Smooth muscle cell (in vitro differentiated cells): ENCODE data around the gene IFITM2. TPM values are rescaled to one million over a fixed set of nuclear protein-coding genes. Genes with fewer than 3 reads are reported as not detected.

ENCODE experiments used
- DNase-seq: peaks from one replicate; lab custom pipeline; 2025; ENCODE audit not compliant: unreplicated experiment; lab: John Stamatoyannopoulos, UW
- H2AFZ ChIP-seq: fragments of 200-600 bp; sonication (generic); 2 replicates; pipeline ENCODE4 v1.6.0; 2016; ENCODE audit warnings: antibody characterized with exemption, low read depth, mild to moderate bottlenecking
- H3F3A ChIP-seq: fragments of 200-600 bp; sonication (generic); 2 replicates; pipeline ENCODE4 v1.6.0; 2017; ENCODE audit warnings: antibody characterized with exemption, low read depth
- H3K27ac ChIP-seq: fragments of 200-600 bp; sonication (generic); 2 replicates; pipeline ENCODE4 v1.5.1; 2016; ENCODE audit warnings: low read depth, mild to moderate bottlenecking
- H3K27me3 ChIP-seq: fragments of 200-600 bp; sonication (generic); 2 replicates; pipeline ENCODE4 v1.6.1; 2016; ENCODE audit warnings: low read depth, mild to moderate bottlenecking
- H3K36me3 ChIP-seq: fragments of 200-600 bp; sonication (generic); 2 replicates; pipeline ENCODE4 v1.5.1; 2016; ENCODE audit warnings: low read depth
- H3K4me1 ChIP-seq: fragments of 200-600 bp; sonication (generic); 2 replicates; pipeline ENCODE4 v1.5.1; 2016; ENCODE audit warnings: low read depth
- H3K4me2 ChIP-seq: fragments of 200-600 bp; sonication (generic); 2 replicates; pipeline ENCODE4 v1.6.0; 2016; ENCODE audit warnings: mild to moderate bottlenecking
- H3K4me3 ChIP-seq: fragments of 200-600 bp; sonication (generic); 2 replicates; pipeline ENCODE4 v1.5.1; 2016; ENCODE audit warnings: mild to moderate bottlenecking
- H3K79me2 ChIP-seq: fragments of 200-600 bp; sonication (generic); 2 replicates; pipeline ENCODE4 v1.6.0; 2016; ENCODE audit warnings: low read depth, mild to moderate bottlenecking
- H3K9ac ChIP-seq: fragments of 200-600 bp; sonication (generic); 2 replicates; pipeline ENCODE4 v1.6.0; 2016; ENCODE audit warnings: low read depth
- H3K9me3 ChIP-seq: fragments of 200-600 bp; sonication (generic); replicated peaks from 2 replicates; pipeline ENCODE4 v1.5.1; 2016; ENCODE audit warnings: low read depth
- H4K20me1 ChIP-seq: fragments of 200-600 bp; sonication (generic); 2 replicates; pipeline ENCODE4 v1.6.0; 2016; ENCODE audit warnings: low read depth
- WGBS: methylation state at CpG from one replicate; pipeline ENCODE4 v1.1.7; 2016; ENCODE audit warnings: low lambda C conversion rate; 5-methylcytosine and 5-hydroxymethylcytosine counted together
- polyA plus RNA-seq: library from polyadenylated mRNA; unstranded; fragments of >200 nt; fragmentation: Nextera tagmentation; extraction: Ambion mirVana; gene quantifications from 2 replicates; pipeline ENCODE4 v1.2.1, GENCODE V29; 2016
- total RNA-seq: library from RNA; depleted of rRNA; stranded (reverse); fragments of >200 nt; gene quantifications from 2 replicates; pipeline ENCODE4 v1.2.3, GENCODE V29; 2014
- TF ChIP-seq, protein P1 (sequence below): fragments of 200-600 bp; sonication (generic); IDR thresholded peaks from 2 replicates; pipeline ENCODE4 v1.5.1; 2017; ENCODE audit warnings: borderline replicate concordance, mild to moderate bottlenecking, antibody characterized with exemption; ENCODE audit not compliant: insufficient read depth, poor library complexity, severe bottlenecking

Gene IFITM2
- total and polyA plus RNA-seq, 2 experiments from 2014 or later: 210 to 1,486 TPM

DNA sequence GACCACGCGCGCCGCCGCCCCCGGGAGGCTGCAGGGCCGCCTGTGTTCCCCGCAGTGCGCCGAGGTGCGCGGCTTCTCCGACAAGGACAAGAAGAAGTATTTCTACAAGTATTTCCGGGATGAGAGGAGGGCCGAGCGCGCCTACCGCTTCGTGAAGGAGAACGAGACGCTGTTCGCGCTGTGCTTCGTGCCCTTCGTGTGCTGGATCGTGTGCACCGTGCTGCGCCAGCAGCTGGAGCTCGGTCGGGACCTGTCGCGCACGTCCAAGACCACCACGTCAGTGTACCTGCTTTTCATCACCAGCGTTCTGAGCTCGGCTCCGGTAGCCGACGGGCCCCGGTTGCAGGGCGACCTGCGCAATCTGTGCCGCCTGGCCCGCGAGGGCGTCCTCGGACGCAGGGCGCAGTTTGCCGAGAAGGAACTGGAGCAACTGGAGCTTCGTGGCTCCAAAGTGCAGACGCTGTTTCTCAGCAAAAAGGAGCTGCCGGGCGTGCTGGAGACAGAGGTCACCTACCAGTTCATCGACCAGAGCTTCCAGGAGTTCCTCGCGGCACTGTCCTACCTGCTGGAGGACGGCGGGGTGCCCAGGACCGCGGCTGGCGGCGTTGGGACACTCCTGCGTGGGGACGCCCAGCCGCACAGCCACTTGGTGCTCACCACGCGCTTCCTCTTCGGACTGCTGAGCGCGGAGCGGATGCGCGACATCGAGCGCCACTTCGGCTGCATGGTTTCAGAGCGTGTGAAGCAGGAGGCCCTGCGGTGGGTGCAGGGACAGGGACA, 26.7 kb upstream of the IFITM2 start:
- no peak overlapping the region for H3K9ac ChIP-seq
- DNase-seq: no peak
- H3K9me3 ChIP-seq: no peaks in the 10 kb centered on the region
- TF ChIP-seq, protein P1, sequence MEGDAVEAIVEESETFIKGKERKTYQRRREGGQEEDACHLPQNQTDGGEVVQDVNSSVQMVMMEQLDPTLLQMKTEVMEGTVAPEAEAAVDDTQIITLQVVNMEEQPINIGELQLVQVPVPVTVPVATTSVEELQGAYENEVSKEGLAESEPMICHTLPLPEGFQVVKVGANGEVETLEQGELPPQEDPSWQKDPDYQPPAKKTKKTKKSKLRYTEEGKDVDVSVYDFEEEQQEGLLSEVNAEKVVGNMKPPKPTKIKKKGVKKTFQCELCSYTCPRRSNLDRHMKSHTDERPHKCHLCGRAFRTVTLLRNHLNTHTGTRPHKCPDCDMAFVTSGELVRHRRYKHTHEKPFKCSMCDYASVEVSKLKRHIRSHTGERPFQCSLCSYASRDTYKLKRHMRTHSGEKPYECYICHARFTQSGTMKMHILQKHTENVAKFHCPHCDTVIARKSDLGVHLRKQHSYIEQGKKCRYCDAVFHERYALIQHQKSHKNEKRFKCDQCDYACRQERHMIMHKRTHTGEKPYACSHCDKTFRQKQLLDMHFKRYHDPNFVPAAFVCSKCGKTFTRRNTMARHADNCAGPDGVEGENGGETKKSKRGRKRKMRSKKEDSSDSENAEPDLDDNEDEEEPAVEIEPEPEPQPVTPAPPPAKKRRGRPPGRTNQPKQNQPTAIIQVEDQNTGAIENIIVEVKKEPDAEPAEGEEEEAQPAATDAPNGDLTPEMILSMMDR: no peak
- no peak overlapping the region for H3K4me3 ChIP-seq
- no peaks in the 10 kb centered on the region for H3K79me2 ChIP-seq
- WGBS: 91% methylated on average over 78 of the region's 79 CpGs
- H3K4me1 ChIP-seq: no peaks in the 10 kb centered on the region
- H4K20me1 ChIP-seq: no peaks in the 10 kb centered on the region
- H2AFZ ChIP-seq: no peak overlapping the region
- H3F3A ChIP-seq: no peaks in the 10 kb centered on the region
- no peak overlapping the region for H3K27ac ChIP-seq
- H3K36me3 ChIP-seq: no peaks in the 10 kb centered on the region
- H3K27me3 ChIP-seq: peaks cover 7% of the 10 kb centered on the region
- H3K4me2 ChIP-seq: no peak overlapping the region

DNA sequence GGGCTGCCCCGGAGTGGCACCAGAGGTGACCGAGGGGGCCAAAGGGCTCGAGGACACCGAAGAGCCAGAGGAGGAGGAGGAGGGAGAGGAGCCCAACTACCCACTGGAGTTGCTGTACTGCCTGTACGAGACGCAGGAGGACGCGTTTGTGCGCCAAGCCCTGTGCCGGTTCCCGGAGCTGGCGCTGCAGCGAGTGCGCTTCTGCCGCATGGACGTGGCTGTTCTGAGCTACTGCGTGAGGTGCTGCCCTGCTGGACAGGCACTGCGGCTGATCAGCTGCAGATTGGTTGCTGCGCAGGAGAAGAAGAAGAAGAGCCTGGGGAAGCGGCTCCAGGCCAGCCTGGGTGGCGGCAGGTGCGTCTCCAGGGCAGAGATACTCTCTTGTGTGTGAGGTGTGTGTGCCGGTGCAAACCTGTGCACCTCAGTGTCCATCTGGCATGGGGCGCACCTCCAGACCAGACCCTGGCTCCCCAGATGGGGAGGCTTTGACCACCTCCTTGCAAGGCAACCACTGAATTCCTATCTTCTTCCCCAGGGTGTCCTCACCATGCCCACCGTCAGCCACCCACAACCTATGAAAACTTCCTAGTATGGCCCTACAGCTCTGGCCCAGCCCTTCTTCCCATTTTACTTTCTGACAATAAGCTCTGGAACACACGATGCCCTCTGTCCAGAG, 26.0 kb upstream of the IFITM2 start:
- Histone ChIP-seq H3K79me2 (no peaks in the 10 kb centered on the region), H3K9me3 (no peaks in the 10 kb centered on the region), H3F3A (no peaks in the 10 kb centered on the region), H3K27ac (no peak overlapping the region), H3K27me3 (peaks cover 7% of the 10 kb centered on the region), H2AFZ (no peak overlapping the region), H3K36me3 (no peaks in the 10 kb centered on the region), H3K4me3 (no peak overlapping the region), H3K9ac (no peak overlapping the region), H4K20me1 (no peaks in the 10 kb centered on the region), H3K4me1 (no peaks in the 10 kb centered on the region), H3K4me2 (no peak overlapping the region)
- TF ChIP-seq, protein P1: no peak
- DNase-seq: no peak
- WGBS: 96% methylated on average over 26 of the region's 26 CpGs

DNA sequence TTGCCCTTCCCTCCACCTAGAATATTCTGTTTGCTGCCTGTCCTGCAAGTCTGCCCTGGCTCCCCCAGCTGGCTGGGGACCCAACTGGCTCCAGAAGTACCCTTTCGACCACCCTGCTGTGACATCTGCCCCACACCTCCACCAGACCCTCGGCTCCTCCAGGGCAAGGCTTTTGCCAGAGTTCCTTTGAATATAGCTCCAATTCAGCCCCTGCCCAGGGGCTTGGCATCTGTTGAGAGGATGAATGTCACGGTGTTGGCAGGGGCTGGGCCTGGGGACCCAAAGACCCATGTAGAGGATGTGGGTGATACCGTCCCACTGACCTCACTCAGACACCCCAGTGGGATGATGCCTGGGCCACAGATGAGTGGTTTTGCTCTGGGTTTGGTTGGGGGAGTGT, 25.4 kb upstream of the IFITM2 start:
- TF ChIP-seq, protein P1: no peak
- H3K27me3 ChIP-seq: peaks cover 7% of the 10 kb centered on the region
- WGBS: 87% methylated on average over 4 of the region's 4 CpGs

More for the DNA sequence above, 25.4 kb upstream of the IFITM2 start:
- H3F3A ChIP-seq: no peaks in the 10 kb centered on the region
- no peaks in the 10 kb centered on the region for H4K20me1 ChIP-seq
- DNase-seq: no peak
- no peak overlapping the region for H3K4me2 ChIP-seq
- no peak overlapping the region for H2AFZ ChIP-seq
- H3K79me2 ChIP-seq: no peaks in the 10 kb centered on the region
- no peaks in the 10 kb centered on the region for H3K9me3 ChIP-seq
- no peak overlapping the region for H3K4me3 ChIP-seq
- no peak overlapping the region for H3K9ac ChIP-seq
- no peak overlapping the region for H3K27ac ChIP-seq
- no peaks in the 10 kb centered on the region for H3K36me3 ChIP-seq
- H3K4me1 ChIP-seq: no peaks in the 10 kb centered on the region
